Mesendoderm (in vitro differentiated cells): ENCODE results near the gene GDE1.

ENCODE experiments used
- DNase-seq: peaks from one replicate; pipeline ENCODE4 v3.0.0; 2013
- H2AK5ac ChIP-seq: 2 replicates; pipeline ENCODE4 v1.6.1; 2013; ENCODE audit warnings: low read length, inconsistent platforms
- H2BK120ac ChIP-seq: 2 replicates; pipeline ENCODE4 v1.6.1; 2013; ENCODE audit warnings: low read depth, mild to moderate bottlenecking, low read length, moderate library complexity, mixed read lengths
- H2BK15ac ChIP-seq: replicated peaks from 2 replicates; pipeline ENCODE4 v1.6.1; 2013; ENCODE audit warnings: low read depth, mild to moderate bottlenecking, moderate library complexity
- H2BK5ac ChIP-seq: 2 replicates; pipeline ENCODE4 v1.6.1; 2013; ENCODE audit warnings: low read length, inconsistent platforms
- H3K18ac ChIP-seq: 2 replicates; pipeline ENCODE4 v1.6.1; 2013; ENCODE audit warnings: mild to moderate bottlenecking, low read length, mixed read lengths
- H3K23ac ChIP-seq: one replicate; pipeline ENCODE4 v1.6.1; 2013; ENCODE audit warnings: low read length
- H3K27ac ChIP-seq: 2 replicates; pipeline ENCODE4 v1.5.1; 2013; ENCODE audit warnings: low read depth, mild to moderate bottlenecking, inconsistent platforms, low read length, moderate library complexity
- H3K27me3 ChIP-seq: 2 replicates; pipeline ENCODE4 v1.6.1; 2013; ENCODE audit warnings: low read length, control low read depth, mild to moderate bottlenecking, inconsistent platforms; ENCODE audit not compliant: insufficient read depth, poor library complexity
- H3K36me3 ChIP-seq: 2 replicates; pipeline ENCODE4 v1.6.1; 2013; ENCODE audit warnings: low read length, inconsistent platforms; ENCODE audit not compliant: control insufficient read depth, insufficient read depth
- H3K4ac ChIP-seq: one replicate; pipeline ENCODE4 v1.6.1; 2013; ENCODE audit warnings: low read depth, mild to moderate bottlenecking, low read length, moderate library complexity
- H3K4me1 ChIP-seq: 2 replicates; pipeline ENCODE4 v1.6.1; 2013; ENCODE audit warnings: low read depth, low read length, inconsistent platforms; ENCODE audit not compliant: control insufficient read depth
- H3K4me2 ChIP-seq: 2 replicates; pipeline ENCODE4 v1.6.1; 2013; ENCODE audit warnings: low read length
- H3K4me3 ChIP-seq: 2 replicates; pipeline ENCODE4 v1.5.1; 2013; ENCODE audit warnings: mild to moderate bottlenecking, low read length
- H3K56ac ChIP-seq: one replicate; pipeline ENCODE4 v1.6.1; 2013; ENCODE audit warnings: low read length
- H3K79me1 ChIP-seq: 2 replicates; pipeline ENCODE4 v1.6.1; 2013; ENCODE audit warnings: low read length, inconsistent platforms
- H3K79me2 ChIP-seq: 2 replicates; pipeline ENCODE4 v1.6.1; 2013; ENCODE audit warnings: mild to moderate bottlenecking, low read length; ENCODE audit not compliant: control insufficient read depth, insufficient read depth
- H3K9ac ChIP-seq: 2 replicates; pipeline ENCODE4 v1.6.1; 2013; ENCODE audit warnings: low read length, inconsistent platforms
- H4K5ac ChIP-seq: one replicate; pipeline ENCODE4 v1.6.1; 2013; ENCODE audit warnings: low read length
- H4K8ac ChIP-seq: one replicate; pipeline ENCODE4 v1.6.1; 2013; ENCODE audit warnings: low read depth, mild to moderate bottlenecking, control low read depth, low read length, moderate library complexity
- WGBS: extraction: QIAGEN DNeasy Blood & Tissue Kit; methylation state at CpG from one replicate; pipeline ENCODE4 v1.1.7; 2013; ENCODE audit warnings: low lambda C conversion rate, missing lambda C conversion rate; ENCODE audit not compliant: insufficient coverage; ENCODE audit errors: extremely low coverage; 5-methylcytosine and 5-hydroxymethylcytosine counted together

Gene GDE1

DNA sequence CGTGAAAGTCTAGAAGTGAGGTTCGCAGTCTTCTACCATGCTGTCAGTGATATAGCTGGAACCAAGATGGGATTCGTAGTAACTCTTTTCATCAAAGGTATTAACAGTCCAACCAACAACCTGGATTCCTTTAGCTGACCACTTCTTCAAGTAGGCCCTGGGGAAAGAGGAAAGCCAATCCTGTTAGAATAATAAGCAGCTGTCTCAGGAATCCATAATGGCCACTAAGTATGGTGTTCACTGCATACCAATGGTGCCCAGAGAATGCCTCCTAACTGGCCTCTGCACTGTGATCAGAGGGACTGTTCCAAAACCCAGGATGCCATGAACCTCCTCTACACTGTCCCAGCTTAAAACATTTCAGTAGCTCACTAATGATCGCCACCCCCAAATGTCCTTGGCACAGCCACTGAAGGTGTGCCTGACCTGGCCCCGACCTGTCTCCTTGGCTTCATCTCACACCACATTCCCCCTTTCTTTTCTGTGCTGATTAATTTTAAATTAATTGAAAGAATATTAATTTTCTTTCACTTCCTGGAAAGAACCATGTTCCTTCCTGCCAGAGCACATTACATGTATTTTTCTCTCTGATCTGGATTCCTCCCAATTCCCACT lies 18.3 kb downstream of the GDE1 start:
- H3K36me3 ChIP-seq: peaks cover 2% of the 10 kb centered on the region
- H3K4me3 ChIP-seq: no peak overlapping the region
- H3K9ac ChIP-seq: no peak overlapping the region
- WGBS: no CpG with 5 or more reads among the region's 5 CpGs
- H3K4ac ChIP-seq: no peak overlapping the region
- no peak overlapping the region for H3K23ac ChIP-seq
- no peak overlapping the region for H2BK15ac ChIP-seq
- H3K56ac ChIP-seq: no peak overlapping the region
- H2BK120ac ChIP-seq: no peak overlapping the region
- DNase-seq: no peak
- H4K5ac ChIP-seq: no peak overlapping the region
- no peaks in the 10 kb centered on the region for H3K4me1 ChIP-seq
- no peaks in the 10 kb centered on the region for H3K79me1 ChIP-seq
- H3K18ac ChIP-seq: no peak overlapping the region
- no peak overlapping the region for H4K8ac ChIP-seq
- H3K27me3 ChIP-seq: no peaks in the 10 kb centered on the region
- H2BK5ac ChIP-seq: no peak overlapping the region
- no peak overlapping the region for H2AK5ac ChIP-seq
- H3K27ac ChIP-seq: no peak overlapping the region
- no peaks in the 10 kb centered on the region for H3K79me2 ChIP-seq
- H3K4me2 ChIP-seq: no peak overlapping the region

DNA sequence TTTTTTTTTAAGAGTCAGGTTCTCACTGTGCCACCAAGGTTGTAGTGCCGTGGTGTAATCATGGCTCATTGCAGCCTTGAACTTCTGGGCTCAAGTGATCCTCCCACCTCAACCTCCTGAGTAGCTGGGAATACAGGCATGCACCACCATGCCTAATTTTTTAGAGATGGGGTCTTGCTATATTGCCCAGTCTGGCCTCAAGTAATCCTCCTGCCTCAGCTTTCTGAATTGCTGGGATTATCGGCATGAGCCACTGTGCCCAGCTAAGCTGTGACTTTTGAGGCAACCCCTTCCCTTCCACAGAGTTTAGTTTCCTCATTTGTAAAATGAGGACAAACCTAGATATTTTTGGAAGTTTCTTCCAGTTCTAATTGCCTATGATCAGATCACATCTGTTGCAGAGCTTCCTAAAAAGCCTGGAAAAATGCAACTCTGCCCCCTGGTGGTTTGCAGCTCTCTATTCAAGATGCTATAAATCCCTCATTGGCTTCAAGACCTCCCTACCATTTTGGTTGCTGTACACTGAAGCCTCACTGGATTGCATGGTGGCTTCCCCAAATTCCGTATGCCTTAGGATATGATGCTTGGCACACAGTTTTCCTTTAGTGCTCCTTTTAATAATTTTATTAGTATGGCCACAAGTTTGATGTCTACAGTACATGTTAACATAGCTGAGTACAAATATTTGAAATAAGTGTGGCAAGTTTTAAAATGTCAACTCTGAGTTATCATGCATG lies 19.3 kb downstream of the GDE1 start:
- Histone ChIP-seq H3K4me3 (no peak overlapping the region), H3K56ac (no peak overlapping the region), H3K36me3 (peaks cover 1% of the 10 kb centered on the region), H3K9ac (no peak overlapping the region), H2BK5ac (no peak overlapping the region), H3K23ac (no peak overlapping the region), H3K27me3 (no peaks in the 10 kb centered on the region), H3K4me1 (no peaks in the 10 kb centered on the region), H2AK5ac (no peak overlapping the region), H2BK120ac (no peak overlapping the region), H3K4me2 (no peak overlapping the region), H3K79me2 (no peaks in the 10 kb centered on the region), H4K5ac (no peak overlapping the region), H3K79me1 (no peaks in the 10 kb centered on the region), H4K8ac (no peak overlapping the region), H3K4ac (no peak overlapping the region), H2BK15ac (no peak overlapping the region), H3K18ac (no peak overlapping the region), H3K27ac (no peak overlapping the region)
- peak; percentile 89 for DNase-seq
- no CpG with 5 or more reads among the region's 3 CpGs for WGBS

DNA sequence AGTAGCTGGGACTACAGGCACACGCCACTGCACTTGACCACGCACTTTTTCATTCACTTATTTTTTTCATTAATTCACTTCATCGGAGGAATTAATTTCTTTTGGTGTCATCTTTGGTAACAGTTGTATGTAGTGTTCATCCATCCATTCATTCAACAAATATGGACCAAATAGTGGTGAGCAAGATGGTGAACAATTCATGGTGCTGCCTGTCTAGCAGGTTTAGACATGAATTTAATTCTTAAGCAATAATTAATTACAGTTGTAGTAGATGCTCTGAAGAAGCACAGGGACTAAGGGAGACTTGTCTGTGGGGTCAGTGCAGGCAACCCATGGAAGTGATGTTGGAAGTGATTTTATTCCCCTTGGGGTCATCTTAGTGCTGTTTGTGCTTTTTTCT lies 22.4 kb downstream of the GDE1 start:
- no peak overlapping the region for H4K5ac ChIP-seq
- no peak overlapping the region for H3K9ac ChIP-seq
- H3K4me3 ChIP-seq: no peak overlapping the region
- DNase-seq: no peak
- no peak overlapping the region for H3K27ac ChIP-seq
- no peak overlapping the region for H3K4me2 ChIP-seq
- H3K4me1 ChIP-seq: no peaks in the 10 kb centered on the region
- H3K4ac ChIP-seq: no peak overlapping the region
- H2BK15ac ChIP-seq: no peak overlapping the region
- H3K23ac ChIP-seq: no peak overlapping the region
- H2BK120ac ChIP-seq: no peak overlapping the region
- peaks cover 1% of the 10 kb centered on the region for H3K36me3 ChIP-seq
- no peak overlapping the region for H2BK5ac ChIP-seq
- no peak overlapping the region for H4K8ac ChIP-seq
- H3K56ac ChIP-seq: no peak overlapping the region
- no peaks in the 10 kb centered on the region for H3K27me3 ChIP-seq
- H3K79me2 ChIP-seq: no peaks in the 10 kb centered on the region
- no peak overlapping the region for H2AK5ac ChIP-seq
- no peak overlapping the region for H3K18ac ChIP-seq
- WGBS: no CpG with 5 or more reads among the region's 3 CpGs
- no peaks in the 10 kb centered on the region for H3K79me1 ChIP-seq

DNA sequence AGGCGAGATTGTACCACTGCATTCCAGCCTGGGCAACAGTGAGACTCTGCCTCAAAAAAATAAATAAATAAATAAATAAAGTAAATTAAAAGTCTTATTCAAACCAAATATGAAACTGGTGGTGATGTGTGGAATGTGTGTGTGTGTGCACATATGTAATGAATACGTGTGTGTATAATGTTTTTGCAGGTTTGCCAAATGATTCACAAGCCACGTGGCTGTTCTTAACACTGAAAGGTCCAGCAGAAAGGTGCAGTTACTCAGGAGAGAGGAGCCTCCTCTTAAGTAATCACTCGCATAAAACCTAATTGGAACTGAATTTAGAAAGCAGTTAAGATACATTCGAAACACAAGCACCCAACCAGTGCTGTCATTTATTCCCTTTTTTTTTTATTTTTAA lies 22.9 kb downstream of the GDE1 start:
- H3K4me1 ChIP-seq: no peaks in the 10 kb centered on the region
- H3K27me3 ChIP-seq: no peaks in the 10 kb centered on the region
- no peak overlapping the region for H3K56ac ChIP-seq
- H2BK15ac ChIP-seq: no peak overlapping the region
- H3K23ac ChIP-seq: no peak overlapping the region
- no peak overlapping the region for H3K4me3 ChIP-seq
- no peak overlapping the region for H4K8ac ChIP-seq
- no peaks in the 10 kb centered on the region for H3K79me1 ChIP-seq
- no peak overlapping the region for H2AK5ac ChIP-seq
- DNase-seq: no peak
- H3K9ac ChIP-seq: no peak overlapping the region
- no CpG with 5 or more reads among the region's 5 CpGs for WGBS
- no peak overlapping the region for H3K4ac ChIP-seq
- H3K18ac ChIP-seq: no peak overlapping the region
- no peak overlapping the region for H3K27ac ChIP-seq
- no peak overlapping the region for H2BK120ac ChIP-seq
- no peak overlapping the region for H4K5ac ChIP-seq
- H3K36me3 ChIP-seq: peaks cover 1% of the 10 kb centered on the region
- H2BK5ac ChIP-seq: no peak overlapping the region
- H3K79me2 ChIP-seq: no peaks in the 10 kb centered on the region
- H3K4me2 ChIP-seq: no peak overlapping the region

DNA sequence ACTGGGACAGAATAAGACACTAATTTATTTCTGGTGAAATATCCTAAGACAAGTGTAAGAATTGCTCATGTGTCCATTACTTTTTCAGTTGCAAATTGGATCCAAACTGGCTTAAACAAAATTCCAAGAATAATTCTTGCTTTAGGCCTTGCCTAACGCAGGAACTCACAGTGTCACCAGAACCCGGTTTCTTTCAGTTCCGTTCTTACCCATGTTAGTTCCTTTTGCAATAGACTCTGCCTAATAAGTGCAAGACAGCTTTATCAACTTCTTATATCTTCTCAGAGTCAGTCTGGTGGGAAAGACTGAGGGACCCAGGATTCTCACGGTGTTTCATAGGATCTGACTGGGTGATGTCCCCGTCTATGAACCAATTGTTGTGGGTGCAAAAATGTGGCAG lies 24.7 kb downstream of the GDE1 start:
- no peak overlapping the region for H2AK5ac ChIP-seq
- no CpG with 5 or more reads among the region's 5 CpGs for WGBS
- no peak overlapping the region for H2BK120ac ChIP-seq
- H3K4me2 ChIP-seq: no peak overlapping the region
- H2BK5ac ChIP-seq: no peak overlapping the region
- no peaks in the 10 kb centered on the region for H3K36me3 ChIP-seq
- no peak overlapping the region for H4K5ac ChIP-seq
- no peaks in the 10 kb centered on the region for H3K79me2 ChIP-seq
- H3K9ac ChIP-seq: no peak overlapping the region
- H2BK15ac ChIP-seq: no peak overlapping the region
- no peak overlapping the region for H3K4me3 ChIP-seq
- DNase-seq: no peak
- no peaks in the 10 kb centered on the region for H3K79me1 ChIP-seq
- H3K4me1 ChIP-seq: no peaks in the 10 kb centered on the region
- no peak overlapping the region for H3K23ac ChIP-seq
- H3K18ac ChIP-seq: no peak overlapping the region
- no peaks in the 10 kb centered on the region for H3K27me3 ChIP-seq
- H3K4ac ChIP-seq: no peak overlapping the region
- H3K27ac ChIP-seq: no peak overlapping the region
- no peak overlapping the region for H3K56ac ChIP-seq
- no peak overlapping the region for H4K8ac ChIP-seq

DNA sequence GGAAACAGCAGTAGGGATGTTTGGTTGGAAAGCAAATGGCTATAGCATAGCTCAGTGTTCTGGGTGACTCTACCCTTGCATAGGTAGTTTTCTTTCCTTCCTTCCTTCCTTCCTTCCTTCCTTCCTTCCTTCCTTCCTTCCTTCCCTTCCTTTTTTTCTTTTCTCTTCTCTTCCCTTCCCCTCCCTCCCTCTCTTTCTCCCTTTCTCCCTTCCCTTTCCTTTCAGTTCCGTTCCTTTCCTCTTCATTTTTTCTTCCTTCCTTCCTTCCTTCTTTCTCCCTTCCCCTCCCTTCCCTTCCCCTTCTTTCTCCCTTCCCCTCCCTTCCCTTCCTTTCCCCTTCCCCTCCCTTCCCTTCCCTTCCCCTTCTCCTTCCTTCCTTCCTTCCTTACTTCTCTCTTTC lies 31.3 kb downstream of the GDE1 start:
- WGBS: no CpG with 5 or more reads among the region's 1 CpG
- H2BK120ac ChIP-seq: no peak overlapping the region

More for the DNA sequence above, 31.3 kb downstream of the GDE1 start:
- Histone ChIP-seq H3K18ac (no peak overlapping the region), H3K4me3 (no peak overlapping the region), H3K36me3 (no peaks in the 10 kb centered on the region), H3K9ac (no peak overlapping the region), H3K4me2 (no peak overlapping the region), H2BK15ac (no peak overlapping the region), H4K5ac (no peak overlapping the region), H3K79me2 (no peaks in the 10 kb centered on the region), H4K8ac (no peak overlapping the region), H3K27ac (no peak overlapping the region), H3K79me1 (no peaks in the 10 kb centered on the region), H3K4ac (no peak overlapping the region), H3K4me1 (peaks cover 8% of the 10 kb centered on the region), H2BK5ac (no peak overlapping the region), H3K23ac (no peak overlapping the region), H2AK5ac (no peak overlapping the region), H3K56ac (no peak overlapping the region), H3K27me3 (no peaks in the 10 kb centered on the region)
- DNase-seq: no peak
